NT2/D1 (cell line): ENCODE data around the gene ZFC3H1.

Source experiments
- SUZ12 ChIP-seq: IDR thresholded peaks from 2 replicates; pipeline ENCODE4 v1.6.1; 2011; ENCODE audit not compliant: insufficient read length, insufficient read depth; ENCODE audit errors: extremely low read depth
- YY1 ChIP-seq: IDR thresholded peaks from 2 replicates; pipeline ENCODE4 v1.6.1; 2011; ENCODE audit not compliant: insufficient read length, insufficient read depth
- ZNF274 ChIP-seq: IDR thresholded peaks from 2 replicates; pipeline ENCODE4 v1.6.1; 2011; ENCODE audit warnings: mild to moderate bottlenecking, low read depth, low read length

- TF ChIP-seq ZNF274 (no peak), YY1 (no peak), SUZ12 (no peak)
Measured at GRCh38 chr12:71685914-71686657, 22.4 kb upstream of the ZFC3H1 start, which contains the start of gene TMEM19.
